CD4-positive, alpha-beta T cell treated with Interleukin-12 subunit alpha and Interleukin-12 subunit beta, for 1 hour (primary cell): ENCODE results near the gene PLXNA4.

ENCODE experiments used
- DNase-seq: peaks from one replicate; pipeline ENCODE4 v3.0.0-alpha.2; 2020

The PLXNA4 gene

DNA sequence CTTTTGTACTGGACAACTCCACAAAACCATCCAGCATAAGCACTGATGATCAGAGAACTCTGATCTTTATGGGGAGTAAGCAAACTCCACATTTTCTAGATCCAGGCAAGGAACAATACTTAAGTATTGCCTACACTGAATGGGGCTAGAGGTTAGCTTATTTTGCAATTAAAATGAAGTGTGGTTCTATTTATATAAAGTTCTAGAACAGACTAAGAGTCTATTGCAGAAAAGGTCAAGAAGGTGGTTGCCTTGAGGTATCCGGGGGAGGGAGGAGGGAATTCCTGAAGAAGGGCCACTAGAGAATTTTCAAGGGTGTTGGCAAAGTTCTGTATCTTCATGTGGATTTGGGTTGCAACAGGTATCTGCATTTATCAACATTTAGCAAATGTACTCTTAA is 477.9 kb downstream of the PLXNA4 start:
- no peak for DNase-seq

DNA sequence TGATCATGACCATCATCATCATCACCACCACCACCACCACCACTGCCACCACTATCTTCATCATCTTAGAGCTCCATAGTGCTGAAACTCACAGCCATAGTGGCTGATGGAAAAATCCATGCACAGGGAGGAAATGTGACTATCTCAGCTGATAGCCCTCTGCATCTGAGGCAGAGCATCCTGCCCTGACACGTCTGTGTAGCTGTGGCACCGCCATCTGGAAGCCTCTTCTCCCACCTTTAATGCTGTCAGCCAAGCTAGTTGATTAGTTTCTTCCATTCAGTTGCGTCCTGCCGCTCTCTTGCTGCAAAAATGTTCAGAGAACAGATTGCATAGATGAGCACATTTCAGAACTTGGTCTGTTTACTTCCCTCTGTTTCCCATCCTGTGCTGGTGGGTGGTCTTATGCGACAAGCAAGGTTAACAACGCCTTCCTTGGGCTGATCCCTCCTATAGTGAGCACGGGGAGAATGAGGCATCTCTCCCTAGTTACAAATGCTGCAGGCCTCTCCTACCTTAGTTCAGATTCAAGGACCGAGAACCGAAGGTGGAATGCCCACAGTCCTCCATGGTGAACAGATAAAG is 478.6 kb downstream of the PLXNA4 start:
- DNase-seq, result no peak

DNA sequence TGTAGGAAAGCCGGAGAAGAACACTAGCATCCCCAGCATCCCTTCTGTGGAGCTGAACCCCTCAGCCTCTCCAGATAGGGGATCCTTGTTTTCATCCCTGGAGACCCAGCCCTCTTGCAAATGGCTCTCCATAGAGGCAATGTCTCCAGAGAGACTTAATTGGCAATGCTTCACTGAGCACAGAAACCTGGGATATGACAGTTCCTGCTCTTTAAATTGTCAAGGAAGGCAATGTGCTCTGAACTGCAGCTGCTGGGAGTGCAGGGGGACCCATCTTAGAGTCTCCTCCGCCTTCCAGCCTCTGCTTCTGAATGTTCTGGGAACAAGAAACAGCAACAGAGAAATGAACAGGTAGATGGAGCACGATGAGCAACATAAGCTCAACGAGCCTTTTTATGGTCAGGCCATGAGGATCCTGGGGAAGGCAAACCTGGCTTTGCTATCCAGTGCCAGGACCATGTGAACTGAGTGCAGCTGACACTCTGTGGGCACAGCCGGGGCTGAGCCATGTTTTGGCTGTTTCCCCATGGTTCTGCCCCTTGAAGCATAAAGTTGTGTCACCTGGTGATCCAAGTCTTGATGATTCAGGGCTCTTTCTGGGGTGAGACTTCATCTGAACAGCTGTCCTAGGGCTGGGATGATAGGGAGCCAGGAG is 481.0 kb downstream of the PLXNA4 start:
- no peak for DNase-seq

DNA sequence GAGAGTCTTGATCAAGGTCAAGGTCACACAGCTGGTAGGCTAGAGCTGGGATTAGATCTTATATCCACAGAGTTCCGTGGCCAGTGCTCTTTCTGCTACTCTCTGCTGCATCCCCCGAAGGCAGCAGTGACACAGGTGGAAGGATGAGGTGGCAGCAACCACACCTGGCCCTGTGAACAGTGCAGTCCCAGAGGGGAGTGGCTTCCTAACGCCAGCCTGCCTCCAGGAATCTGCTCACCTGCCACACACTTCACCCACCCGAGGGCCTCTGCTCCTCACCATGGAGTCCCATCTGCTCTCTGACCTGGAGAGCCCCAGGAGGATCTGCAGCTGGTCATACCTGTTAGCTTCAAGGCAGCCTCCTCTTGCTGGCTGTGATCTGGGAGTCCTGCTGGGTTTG is 484.2 kb downstream of the PLXNA4 start:
- DNase-seq, result no peak

DNA sequence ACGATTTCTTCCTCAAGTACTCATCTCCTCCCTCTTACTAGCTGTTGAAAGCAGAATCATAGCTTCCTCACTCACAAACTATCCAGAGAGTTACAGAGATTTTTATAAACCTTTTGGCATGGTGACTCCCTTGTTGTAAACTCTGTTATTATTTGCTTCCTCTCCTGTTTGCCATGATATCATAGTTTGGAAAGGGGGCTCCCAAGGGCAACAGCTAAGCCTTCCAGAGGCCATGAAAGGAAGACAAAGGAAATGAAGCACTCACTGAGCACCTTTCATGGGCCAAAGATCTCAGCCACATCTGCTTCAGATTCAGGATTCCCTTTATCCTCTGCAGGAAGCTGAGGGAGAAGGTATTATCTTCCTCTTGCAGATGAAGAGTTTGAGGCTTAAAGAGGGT is 484.6 kb downstream of the PLXNA4 start:
- no peak for DNase-seq

DNA sequence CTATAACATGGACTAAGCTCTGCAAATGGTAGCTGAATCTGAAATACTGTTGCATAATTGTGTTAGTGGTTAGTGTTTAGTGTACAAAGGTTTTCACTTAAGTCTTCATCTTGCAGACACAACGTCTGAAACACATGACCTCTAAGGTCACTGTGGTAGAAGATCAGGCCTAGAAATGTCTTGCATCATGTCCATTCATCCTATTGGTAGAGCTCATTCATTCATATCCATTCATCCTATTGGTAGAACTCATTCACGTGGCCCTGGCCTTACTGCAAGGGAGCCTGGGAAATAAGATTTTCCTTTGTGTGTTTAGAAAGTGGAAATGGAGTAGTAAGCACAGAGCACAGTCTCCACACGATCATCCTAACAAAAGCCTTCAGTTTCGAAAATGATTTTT is 485.8 kb downstream of the PLXNA4 start:
- DNase-seq, result no peak

DNA sequence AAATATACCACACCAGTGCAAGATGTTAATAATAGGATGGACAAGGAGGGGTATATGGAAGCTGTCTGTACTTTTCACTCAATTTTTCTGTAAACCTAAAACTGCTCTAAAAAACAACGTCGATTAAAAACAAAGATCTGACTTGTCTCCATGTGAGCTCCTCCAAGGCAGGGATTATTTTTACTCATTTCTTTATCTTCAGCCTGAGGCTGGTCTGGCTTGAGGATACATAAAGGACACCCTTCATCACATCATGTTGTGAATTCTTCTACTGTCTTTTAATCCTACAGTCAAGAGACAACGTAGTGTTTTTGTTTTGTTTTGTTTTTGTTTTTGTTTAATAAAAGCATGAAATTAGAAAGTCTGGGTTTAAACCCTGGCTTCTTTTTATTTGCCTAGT is 486.9 kb downstream of the PLXNA4 start:
- no peak for DNase-seq

DNA sequence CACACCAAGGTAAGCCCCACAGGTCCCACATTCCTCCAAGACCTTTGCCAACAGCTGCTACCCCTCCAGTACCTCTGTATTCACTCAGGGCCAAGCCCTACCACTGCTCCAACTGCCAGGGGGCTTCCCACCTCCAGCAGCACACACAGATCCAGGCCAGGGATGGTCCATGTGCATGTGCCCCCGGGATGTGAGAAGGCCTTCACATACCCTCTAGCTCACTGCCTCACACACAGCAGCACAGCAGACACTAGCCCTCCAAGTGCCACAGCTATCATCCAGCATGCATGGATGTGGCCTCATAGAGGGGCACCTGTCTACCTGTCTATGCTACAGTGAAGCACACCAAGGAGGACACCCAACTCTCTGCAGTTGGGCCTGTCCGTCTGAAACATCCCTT is 488.8 kb downstream of the PLXNA4 start:
- no peak for DNase-seq

DNA sequence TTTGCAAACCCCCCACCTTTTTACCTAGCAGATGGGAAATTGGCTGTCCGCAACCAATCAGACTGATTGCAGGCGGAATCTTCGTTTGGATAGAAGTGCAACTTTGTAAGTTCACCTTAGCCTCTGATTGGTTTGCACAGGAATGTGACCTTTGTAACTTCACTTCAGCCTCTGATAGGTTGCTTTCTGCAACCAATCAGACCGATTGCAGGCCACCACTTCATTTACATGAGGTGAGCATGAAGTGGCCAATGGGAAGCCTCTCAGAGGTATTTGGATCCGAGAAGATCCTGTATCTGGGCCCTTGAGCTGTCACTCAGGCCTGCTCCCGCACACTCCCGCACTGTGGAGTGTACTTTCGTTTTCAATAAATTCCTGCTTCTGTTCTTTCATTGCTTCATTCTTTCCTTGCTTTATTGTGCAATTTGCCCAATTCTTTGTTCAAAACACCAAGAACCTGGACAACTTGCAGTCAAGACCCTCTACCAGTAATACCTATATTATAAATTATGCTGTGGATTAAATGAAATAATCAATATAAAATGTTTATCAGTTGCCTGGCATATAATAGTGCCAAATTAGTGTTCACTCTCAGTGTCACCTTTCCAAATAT is 491.4 kb downstream of the PLXNA4 start:
- no peak for DNase-seq

DNA sequence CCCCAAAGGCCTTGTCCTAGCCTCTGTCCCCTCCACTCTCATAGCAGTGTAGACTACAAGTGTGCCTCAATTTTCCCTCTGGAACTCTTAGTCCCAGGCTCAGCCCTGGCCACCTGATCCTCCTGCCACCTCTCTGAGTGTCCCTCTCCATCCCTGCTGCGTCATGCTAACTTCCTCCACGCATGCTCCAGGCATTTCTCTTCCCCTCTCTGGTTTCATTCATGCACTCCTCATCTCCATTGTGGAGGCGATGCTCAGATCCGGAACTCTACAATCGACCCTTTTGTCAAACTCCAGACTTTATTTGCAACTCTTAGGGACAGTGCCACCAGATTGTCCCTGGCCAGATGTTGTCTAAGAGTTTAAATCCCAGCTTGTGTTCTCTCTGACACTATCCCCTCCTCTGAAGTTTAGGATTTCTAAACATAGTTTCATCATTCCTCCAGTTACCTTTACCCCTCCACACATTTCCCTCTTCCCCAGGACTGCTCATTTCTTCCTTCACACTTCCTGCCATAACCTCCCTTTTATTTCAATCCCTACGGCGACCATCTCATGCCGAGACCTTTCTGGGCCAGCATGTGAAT is 492.6 kb downstream of the PLXNA4 start:
- no peak for DNase-seq

DNA sequence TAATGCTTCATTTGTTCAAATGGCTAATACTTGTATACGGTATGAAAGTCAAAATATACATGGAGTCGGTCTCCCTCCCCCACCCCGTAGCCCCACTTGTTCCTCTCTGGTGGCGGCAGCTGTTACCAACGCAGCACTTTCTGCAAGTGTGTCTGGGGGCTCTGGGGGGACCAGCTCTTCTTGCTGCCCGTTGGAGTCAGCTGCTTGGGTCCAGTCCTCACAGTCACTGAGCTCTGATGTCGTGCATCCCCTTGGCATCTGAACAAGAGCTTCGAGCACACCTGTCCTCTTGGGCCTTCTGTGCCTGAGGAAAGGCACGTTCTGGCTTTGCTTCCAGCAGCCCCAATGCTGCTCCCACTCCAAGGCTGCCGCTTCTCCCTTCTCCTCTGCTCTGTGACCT is 493.1 kb downstream of the PLXNA4 start:
- DNase-seq, result no peak

DNA sequence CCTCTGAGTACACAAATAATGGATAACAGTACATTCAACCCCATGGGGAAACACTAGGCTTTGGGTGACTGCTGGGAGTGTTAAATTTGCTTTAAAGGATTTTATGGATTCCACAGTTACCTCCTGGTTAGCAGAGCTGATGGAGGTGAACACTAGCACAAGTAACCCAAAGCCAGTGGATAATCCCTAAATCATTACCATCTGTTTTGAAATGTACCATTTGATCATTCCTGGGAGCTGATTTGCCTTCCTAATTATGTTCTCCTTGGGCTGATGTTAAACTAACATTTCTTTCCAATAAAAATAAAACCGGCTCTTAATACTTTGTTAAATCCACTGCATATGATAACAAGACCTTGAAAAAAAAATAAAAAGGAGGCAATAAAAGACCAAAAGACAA is 493.9 kb downstream of the PLXNA4 start:
- no peak for DNase-seq

DNA sequence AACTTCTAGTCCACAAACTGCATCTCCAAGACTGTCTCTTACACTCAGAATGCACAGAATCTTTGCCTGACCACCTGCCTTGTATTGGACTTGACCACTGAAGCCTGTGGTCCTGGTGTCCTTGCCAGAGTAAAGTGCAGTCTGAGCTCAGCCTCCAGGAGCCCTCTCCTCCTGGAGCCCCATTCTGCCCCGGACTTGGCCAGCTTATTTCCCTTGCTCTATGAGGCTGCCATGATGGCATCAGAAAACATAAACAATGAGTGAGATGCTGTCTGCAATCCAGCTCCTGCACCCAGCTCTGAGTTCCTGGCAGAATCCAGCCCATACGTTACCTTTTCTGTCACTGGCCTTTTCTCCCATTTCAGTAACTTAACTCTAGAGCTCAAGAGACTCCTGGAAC is 494.6 kb downstream of the PLXNA4 start:
- DNase-seq, result no peak

DNA sequence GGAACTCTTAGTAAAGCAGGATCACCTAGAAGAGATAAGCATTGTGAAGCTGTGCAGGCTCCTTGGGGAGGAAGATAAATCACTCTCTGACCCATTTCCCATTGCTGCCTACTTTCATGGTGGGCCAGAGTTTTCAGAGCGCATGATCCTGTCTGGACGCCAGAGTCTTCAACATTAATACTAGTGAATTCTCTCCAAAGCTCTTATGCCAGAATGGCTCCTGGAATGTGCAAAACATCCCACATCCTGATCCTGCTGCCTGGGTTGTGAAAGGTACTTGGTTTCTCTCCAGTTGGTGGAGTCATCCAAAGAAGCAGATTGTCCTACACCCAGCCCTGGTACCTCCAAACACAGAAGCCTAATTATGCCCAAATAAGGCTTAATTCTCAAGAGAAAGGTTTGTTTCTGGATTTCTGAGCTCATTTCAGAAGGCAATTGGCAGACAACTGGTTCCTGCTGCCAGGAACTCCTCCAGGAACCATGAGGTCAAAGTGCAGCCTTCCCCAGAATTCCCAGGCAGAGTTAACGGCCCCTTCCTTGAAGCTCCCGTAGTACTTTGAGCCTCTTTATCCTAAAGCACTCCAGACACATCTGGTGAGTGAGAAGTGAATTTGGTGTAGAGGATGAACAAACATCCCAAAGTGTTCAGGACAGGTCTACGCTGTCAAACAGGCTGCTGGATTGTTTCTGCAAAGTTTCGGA is 495.2 kb downstream of the PLXNA4 start:
- no peak for DNase-seq

DNA sequence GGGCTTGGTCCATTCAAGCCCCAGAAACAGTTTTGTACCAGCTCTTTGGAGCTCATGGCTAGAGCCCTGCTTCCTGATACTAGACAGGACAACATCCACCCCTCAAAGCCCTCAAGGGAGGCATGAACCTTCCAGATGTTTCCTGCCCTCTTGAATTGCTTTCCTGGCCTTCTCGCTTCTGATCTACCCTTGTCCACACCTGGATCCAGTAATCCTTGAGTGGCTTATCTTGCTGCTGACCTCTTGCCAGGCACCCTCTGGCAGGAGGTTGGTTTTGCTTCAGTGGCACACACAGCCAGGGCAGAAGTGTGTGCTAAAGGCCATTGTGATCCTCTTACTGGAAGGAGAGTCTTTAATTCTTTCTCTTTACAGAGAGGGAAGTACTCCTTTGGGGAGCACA is 495.8 kb downstream of the PLXNA4 start:
- DNase-seq, result no peak

DNA sequence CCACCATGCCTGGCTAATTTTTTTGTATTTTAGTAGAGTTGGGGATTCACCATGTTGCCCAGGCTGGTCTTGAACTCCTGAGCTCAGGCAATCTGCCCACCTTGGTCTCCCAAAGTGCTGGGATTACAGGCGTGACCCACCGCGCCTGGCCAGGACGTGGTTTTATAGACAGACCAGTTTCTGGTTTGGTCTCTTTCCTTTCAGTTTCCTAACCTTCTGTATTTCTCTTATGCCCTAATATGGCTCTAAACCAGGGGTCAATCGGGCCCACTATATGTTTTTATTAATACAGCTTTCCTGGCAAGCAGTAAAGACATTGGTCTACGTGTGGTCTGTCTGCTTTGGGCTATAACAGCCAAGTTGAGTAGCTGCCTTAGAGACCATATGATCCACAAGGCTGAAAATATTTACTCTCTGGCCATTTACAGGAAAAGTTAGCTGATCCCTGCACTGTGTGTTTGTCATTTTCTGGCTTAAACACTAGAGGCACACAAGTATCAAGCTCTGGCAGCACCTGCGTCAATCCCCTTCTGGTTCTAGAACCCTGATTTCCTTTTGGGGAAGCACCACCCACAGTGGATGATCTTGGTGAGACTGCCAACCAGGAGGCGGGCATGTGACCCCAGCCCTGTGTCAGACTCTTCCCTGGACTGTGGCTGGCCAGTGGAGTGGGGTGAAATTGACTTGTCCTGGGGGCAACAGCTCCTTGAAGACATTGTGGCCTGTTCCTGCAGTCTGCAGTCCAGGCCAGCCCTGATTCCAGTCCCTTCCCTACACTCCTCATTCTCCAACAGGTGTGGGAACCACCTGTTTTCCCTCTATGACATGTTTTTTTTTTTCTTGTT is 497.2 kb downstream of the PLXNA4 start:
- no peak for DNase-seq

DNA sequence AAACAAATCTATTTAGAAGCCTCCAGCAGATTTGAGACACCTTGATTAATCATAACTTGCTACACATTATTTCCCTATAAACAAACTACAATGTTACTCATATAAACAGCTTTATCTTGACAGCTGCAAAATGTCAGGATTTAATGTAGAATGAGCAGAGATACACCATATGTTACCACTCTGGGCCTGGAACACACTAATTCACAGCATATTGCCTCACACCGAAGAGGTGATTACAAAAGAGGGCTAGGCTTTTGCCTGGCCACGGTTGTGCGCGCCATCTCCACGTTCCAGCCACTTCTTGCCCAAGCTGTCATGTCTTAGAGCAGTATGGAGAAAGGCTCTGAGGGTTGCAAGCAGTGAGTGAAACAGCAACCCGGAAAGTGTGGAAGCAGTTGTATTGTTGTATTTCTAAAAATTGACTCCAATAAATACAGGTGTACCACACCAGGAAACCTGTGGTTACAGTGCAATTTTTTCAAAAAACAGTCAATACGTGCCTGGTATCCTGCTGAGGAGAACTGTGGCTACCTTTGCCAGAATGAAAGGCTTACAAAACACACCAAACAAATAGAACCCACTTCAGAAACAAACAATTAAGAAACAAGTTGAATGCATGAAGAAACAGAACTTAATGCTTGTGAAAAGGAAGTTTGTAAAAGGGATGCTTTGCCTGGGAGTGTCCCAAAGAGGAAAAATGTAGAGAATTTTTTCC is 498.1 kb downstream of the PLXNA4 start:
- no peak for DNase-seq

DNA sequence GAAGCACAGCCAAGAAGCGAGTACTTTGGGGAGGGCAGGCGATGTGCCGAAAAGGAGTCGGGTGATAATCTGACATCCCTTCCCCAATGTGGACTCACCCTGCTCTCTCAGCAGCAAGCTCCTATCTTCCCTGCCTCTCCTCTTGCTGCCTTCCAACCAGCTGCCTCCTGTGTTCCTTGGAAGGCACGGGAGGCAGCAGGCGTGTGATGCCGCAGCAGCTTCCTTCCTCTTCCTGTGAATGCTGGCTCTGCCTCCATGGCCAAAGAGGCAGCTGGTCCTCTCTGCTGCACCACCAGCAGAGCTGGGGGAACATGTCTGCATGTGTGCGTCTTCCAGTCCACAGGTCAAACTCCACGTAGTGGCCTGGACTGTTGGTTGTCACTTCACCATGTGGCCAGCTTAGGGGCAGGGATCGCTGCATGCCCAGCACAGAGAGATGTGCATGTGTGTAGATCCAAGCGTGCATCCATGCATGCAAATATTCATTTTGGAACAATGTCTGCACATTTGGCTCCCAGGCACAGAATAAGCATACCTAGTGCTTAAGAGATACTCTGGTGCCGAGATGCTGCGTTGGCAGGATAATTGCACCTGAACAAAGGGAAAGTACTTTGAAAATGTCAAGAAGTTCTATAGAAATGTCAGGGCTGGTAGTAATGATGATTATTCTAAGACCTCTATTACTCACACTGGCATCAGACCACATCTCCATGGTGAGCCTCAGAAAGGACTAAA is 499.8 kb downstream of the PLXNA4 start:
- no peak for DNase-seq

DNA sequence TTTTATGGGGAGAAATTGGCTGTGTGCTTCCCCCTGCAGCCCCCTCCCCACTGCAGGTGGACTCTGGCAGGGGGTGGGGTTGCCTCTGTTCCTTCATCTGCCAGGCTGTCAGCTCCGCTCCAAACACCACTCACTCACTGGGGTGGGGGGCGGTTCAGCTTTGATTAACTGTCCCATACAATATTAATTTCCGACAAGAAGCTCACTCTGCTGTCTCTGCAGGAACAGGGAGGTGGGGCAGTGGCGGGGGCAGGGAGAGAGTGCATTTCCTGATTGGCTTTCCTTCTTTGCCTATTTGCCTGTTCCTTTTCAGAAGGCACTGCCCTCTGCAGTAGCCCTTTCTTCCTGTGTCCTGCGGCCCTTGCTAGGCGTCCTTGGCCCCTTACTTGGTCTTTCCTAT is 500.8 kb downstream of the PLXNA4 start:
- no peak for DNase-seq

DNA sequence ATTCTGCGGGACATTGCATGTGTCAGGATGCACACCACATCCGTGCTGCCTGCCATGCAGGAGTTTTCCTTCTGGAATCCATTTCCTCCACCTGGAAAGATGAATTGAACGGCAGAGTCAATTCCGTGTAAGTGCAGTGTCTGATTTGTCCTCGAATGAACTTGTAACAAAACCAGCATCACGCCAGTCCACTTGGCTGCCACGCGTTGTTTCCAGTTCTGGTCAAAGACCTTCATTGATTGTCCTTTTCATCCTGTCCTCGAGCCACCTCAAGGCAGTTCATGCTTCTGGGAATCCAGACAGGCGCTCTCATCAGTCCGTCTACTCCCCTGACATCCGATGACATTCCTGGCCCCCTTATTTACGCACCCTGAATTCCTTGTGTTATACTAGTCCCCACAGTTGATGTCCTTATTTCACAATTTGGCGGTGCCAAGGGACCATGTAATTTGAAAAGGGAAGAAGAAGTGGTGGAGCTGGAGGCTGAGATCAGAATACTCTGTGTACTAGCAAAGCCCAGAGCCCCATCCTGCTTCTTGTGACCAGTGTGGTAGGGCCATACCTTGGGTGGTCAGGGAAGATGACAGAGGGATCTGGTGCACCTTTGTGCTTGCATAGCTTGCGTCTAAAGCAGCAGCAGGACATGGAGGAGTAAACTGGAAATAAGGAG is 502.2 kb downstream of the PLXNA4 start:
- no peak for DNase-seq
